ENCODE data around the gene DBH.

The DBH gene

GRCh38 chr9:133640580-133641395, 4.6 kb downstream of the DBH start:
- Mint-ChIP-seq H3K36me3 (no peaks in the 10 kb centered on the region), H3K9me3 (ENCODE audit: low read depth) (no peaks in the 10 kb centered on the region), H3K27me3 (no peaks in the 10 kb centered on the region), H3K4me1 (ENCODE audit: low read depth) (no peaks in the 10 kb centered on the region), H3K27ac (no peak overlapping the region), H3K4me3 (no peak overlapping the region)

DNA sequence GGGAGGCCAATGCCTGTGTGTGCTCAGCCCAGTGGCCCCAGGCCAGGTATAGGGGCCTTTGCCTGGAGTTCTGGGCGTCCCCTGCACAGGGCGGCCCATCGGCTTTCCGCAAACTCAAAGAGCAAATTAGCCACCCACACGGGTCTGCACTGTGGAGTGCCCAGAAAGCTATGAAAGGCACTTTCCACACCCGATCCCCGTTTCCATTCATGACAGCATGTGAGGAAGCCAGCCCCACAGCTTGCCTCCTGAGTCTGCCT, 5.2 kb downstream of the DBH start:
- H3K27ac Mint-ChIP-seq: no peak overlapping the region
- no peaks in the 10 kb centered on the region for H3K27me3 Mint-ChIP-seq
- H3K9me3 Mint-ChIP-seq (ENCODE audit: low read depth): no peaks in the 10 kb centered on the region
- no peaks in the 10 kb centered on the region for H3K36me3 Mint-ChIP-seq
- H3K4me3 Mint-ChIP-seq: no peak overlapping the region
- H3K4me1 Mint-ChIP-seq (ENCODE audit: low read depth): no peaks in the 10 kb centered on the region

- Mint-ChIP-seq H3K27ac (no peak overlapping the region), H3K4me3 (no peak overlapping the region), H3K27me3 (no peaks in the 10 kb centered on the region), H3K9me3 (ENCODE audit: low read depth) (no peaks in the 10 kb centered on the region), H3K36me3 (no peaks in the 10 kb centered on the region), H3K4me1 (ENCODE audit: low read depth) (peaks cover 1% of the 10 kb centered on the region)
Observed at GRCh38 chr9:133641861-133642595, 5.9 kb downstream of the DBH start.

GRCh38 chr9:133642708-133643361, 6.7 kb downstream of the DBH start:
- H3K36me3 Mint-ChIP-seq: no peaks in the 10 kb centered on the region
- H3K27me3 Mint-ChIP-seq: no peaks in the 10 kb centered on the region
- H3K4me1 Mint-ChIP-seq (ENCODE audit: low read depth): peaks cover 3% of the 10 kb centered on the region
- H3K27ac Mint-ChIP-seq: no peak overlapping the region
- H3K9me3 Mint-ChIP-seq (ENCODE audit: low read depth): no peaks in the 10 kb centered on the region
- H3K4me3 Mint-ChIP-seq: no peak overlapping the region

DNA sequence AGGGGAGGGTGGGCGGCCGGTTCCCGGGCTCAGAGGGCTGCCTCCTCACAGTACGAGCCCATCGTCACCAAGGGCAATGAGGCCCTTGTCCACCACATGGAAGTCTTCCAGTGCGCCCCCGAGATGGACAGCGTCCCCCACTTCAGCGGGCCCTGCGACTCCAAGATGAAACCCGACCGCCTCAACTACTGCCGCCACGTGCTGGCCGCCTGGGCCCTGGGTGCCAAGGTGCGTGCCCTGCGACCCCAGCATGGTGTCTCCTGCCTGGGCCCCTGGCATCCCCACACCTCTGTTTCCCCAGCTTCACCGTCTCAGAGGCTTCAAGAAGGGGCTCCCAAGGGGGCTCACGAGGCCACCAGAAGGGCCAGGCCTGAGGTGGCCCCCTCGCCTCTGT, 7.2 kb downstream of the DBH start:
- no peak overlapping the region for H3K4me3 Mint-ChIP-seq
- H3K9me3 Mint-ChIP-seq (ENCODE audit: low read depth): no peaks in the 10 kb centered on the region
- peaks cover 3% of the 10 kb centered on the region for H3K4me1 Mint-ChIP-seq (ENCODE audit: low read depth)
- no peak overlapping the region for H3K27ac Mint-ChIP-seq
- H3K27me3 Mint-ChIP-seq: no peaks in the 10 kb centered on the region
- H3K36me3 Mint-ChIP-seq: no peaks in the 10 kb centered on the region

- Mint-ChIP-seq H3K36me3 (no peaks in the 10 kb centered on the region), H3K4me1 (ENCODE audit: low read depth) (peaks cover 3% of the 10 kb centered on the region), H3K27ac (no peak overlapping the region), H3K27me3 (no peaks in the 10 kb centered on the region), H3K9me3 (ENCODE audit: low read depth) (no peaks in the 10 kb centered on the region), H3K4me3 (no peak overlapping the region)
Observed at GRCh38 chr9:133643978-133644760, 8.0 kb downstream of the DBH start.

- no peak overlapping the region for H3K27ac Mint-ChIP-seq
- H3K27me3 Mint-ChIP-seq: no peaks in the 10 kb centered on the region
- H3K9me3 Mint-ChIP-seq (ENCODE audit: low read depth): no peaks in the 10 kb centered on the region
- H3K36me3 Mint-ChIP-seq: no peaks in the 10 kb centered on the region
- H3K4me1 Mint-ChIP-seq (ENCODE audit: low read depth): peaks cover 3% of the 10 kb centered on the region
- H3K4me3 Mint-ChIP-seq: no peak overlapping the region
Observed at GRCh38 chr9:133645021-133645765, 9.0 kb downstream of the DBH start.

- no peaks in the 10 kb centered on the region for H3K36me3 Mint-ChIP-seq
- no peak overlapping the region for H3K27ac Mint-ChIP-seq
- H3K4me3 Mint-ChIP-seq: no peak overlapping the region
- H3K27me3 Mint-ChIP-seq: no peaks in the 10 kb centered on the region
- H3K4me1 Mint-ChIP-seq (ENCODE audit: low read depth): peaks cover 3% of the 10 kb centered on the region
- H3K9me3 Mint-ChIP-seq (ENCODE audit: low read depth): no peaks in the 10 kb centered on the region
Observed at GRCh38 chr9:133647148-133647547, 11.0 kb downstream of the DBH start.

DNA sequence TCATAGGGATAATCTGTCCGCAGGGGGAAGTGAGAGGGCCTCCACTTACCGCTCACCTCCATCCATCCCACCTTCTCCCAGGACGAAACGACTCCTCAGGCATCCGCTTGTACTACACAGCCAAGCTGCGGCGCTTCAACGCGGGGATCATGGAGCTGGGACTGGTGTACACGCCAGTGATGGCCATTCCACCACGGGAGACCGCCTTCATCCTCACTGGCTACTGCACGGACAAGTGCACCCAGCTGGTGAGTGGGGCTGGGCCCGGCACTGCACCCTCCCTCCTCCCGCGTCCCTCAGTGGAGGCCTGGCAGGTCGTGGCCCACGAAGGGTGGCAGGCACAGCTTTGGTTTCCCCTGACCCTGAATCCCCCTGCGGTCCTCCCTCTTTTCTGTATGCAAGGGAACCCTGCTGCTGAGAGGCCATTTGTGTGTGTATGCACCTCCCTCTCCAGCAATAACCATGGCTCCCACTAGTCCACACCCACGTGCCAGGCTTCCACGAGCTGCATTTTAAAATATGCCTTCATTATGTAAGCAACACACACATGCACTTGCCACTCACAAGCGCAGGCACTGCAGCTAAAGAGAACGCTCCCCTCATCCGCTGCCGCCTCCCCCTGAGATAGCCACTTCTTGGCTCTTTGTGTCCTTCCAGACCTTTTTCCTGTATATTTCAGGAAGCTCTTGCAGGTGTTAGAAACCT, 11.8 kb downstream of the DBH start:
- Mint-ChIP-seq H3K27ac (no peak overlapping the region), H3K9me3 (ENCODE audit: low read depth) (no peaks in the 10 kb centered on the region), H3K4me1 (ENCODE audit: low read depth) (peaks cover 3% of the 10 kb centered on the region), H3K4me3 (no peak overlapping the region), H3K36me3 (no peaks in the 10 kb centered on the region), H3K27me3 (no peaks in the 10 kb centered on the region)

GRCh38 chr9:133649194-133649593, 13.0 kb downstream of the DBH start:
- H3K27me3 Mint-ChIP-seq: peaks cover 4% of the 10 kb centered on the region
- no peaks in the 10 kb centered on the region for H3K36me3 Mint-ChIP-seq
- no peaks in the 10 kb centered on the region for H3K9me3 Mint-ChIP-seq (ENCODE audit: low read depth)
- H3K4me1 Mint-ChIP-seq (ENCODE audit: low read depth): peaks cover 3% of the 10 kb centered on the region
- no peak overlapping the region for H3K4me3 Mint-ChIP-seq
- no peak overlapping the region for H3K27ac Mint-ChIP-seq

DNA sequence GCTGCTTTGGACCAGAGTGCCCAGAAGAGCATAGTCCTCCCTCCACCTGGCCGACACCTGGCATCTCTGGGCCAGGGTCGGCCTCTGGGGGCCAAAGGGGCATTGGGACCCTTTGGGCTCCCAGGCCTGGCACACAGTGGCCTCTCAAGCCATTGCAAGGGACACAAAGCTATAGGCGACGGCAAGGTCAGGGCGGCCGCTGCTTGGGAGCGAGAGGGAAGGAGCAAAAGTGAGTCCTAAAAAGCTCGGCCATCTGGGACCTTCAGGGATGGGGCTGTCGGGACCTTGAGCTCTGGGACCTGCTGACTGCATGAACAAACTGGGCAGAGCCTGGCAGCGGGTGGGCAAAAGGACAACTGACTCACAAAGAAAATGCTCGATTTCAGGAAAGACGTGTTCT, 13.9 kb downstream of the DBH start:
- peaks cover 4% of the 10 kb centered on the region for H3K27me3 Mint-ChIP-seq
- no peak overlapping the region for H3K4me3 Mint-ChIP-seq
- no peaks in the 10 kb centered on the region for H3K36me3 Mint-ChIP-seq
- no peak overlapping the region for H3K27ac Mint-ChIP-seq
- H3K4me1 Mint-ChIP-seq (ENCODE audit: low read depth): peaks cover 3% of the 10 kb centered on the region
- no peaks in the 10 kb centered on the region for H3K9me3 Mint-ChIP-seq (ENCODE audit: low read depth)

DNA sequence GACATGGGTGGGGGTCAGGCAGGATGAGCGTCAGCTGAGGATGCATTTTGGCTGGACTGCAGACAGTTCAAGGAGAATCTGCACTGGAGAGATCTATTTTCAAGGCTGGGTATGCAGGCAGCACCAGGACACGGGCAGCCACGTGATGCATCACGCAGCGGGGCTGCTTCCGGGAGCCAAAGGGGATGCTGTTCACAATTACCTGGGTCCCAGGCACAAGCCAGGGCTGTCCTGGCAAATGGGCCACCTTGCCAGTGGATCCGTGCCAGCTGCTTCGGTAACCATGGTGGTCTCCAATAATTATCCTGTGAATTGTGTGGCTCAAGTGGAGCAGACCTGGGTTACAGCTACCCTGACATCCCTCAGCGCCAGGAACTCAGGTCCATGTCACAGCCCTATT, 17.5 kb downstream of the DBH start:
- H3K4me3 Mint-ChIP-seq: no peak overlapping the region
- peaks cover 13% of the 10 kb centered on the region for H3K4me1 Mint-ChIP-seq (ENCODE audit: low read depth)
- no peaks in the 10 kb centered on the region for H3K36me3 Mint-ChIP-seq
- H3K9me3 Mint-ChIP-seq (ENCODE audit: low read depth): no peaks in the 10 kb centered on the region
- peaks cover 14% of the 10 kb centered on the region for H3K27me3 Mint-ChIP-seq
- no peak overlapping the region for H3K27ac Mint-ChIP-seq

DNA sequence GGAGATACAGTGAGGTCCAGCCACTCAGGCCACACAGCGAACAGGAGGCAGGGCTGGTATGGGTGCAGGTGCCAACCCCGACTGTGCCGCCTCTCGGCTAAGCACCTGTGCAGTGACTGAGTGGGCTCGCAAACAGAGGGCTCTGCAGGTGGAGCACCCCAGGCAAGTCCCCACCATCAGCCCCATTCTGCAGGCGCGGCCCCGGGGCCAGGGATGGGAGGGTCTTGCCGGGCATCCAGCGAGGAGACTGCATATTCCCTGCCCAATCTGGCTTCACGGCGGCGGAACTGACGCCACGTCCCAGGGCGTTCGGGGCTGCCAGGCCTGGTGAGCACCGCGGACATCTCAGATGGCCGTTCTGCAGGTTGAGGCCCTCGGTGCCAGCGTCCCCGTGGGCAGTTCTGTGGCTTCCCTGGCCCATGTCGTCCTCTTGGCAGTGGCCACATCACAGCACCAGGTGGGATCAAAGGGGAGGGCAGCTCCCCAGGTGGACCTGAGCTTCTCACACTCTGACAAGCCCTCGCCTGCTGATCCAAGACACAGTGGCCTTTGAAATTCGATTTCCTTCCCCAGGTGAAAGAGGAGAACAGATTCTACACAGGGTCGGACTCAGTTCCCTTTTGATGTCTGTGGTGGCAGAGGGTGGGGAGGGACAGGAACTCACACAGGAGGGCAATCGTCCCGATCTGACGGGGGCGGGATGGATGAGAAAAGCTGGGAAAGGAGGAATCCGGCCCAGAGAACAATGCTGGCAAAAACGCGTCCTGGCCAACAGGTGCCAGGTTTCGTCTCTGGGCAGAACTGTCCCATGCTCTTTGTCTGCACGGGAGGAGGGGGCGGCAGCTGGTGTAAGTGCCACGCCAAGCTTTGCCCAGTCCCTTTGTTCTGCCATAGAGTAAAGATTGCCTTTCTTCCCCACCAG, 18.8 kb downstream of the DBH start:
- no peaks in the 10 kb centered on the region for H3K9me3 Mint-ChIP-seq (ENCODE audit: low read depth)
- no peak overlapping the region for H3K4me3 Mint-ChIP-seq
- peaks cover 15% of the 10 kb centered on the region for H3K27me3 Mint-ChIP-seq
- H3K36me3 Mint-ChIP-seq: no peaks in the 10 kb centered on the region
- no peak overlapping the region for H3K27ac Mint-ChIP-seq
- H3K4me1 Mint-ChIP-seq (ENCODE audit: low read depth): peaks cover 16% of the 10 kb centered on the region

All from activated naive CD8-positive, alpha-beta T cell (primary cell).